AG08396 (cell line): Measurements from ENCODE around the gene ITGA7.

Experiments used
- DNase-seq: peaks from one replicate; pipeline ENCODE4 v3.0.0; 2012; ENCODE audit warnings: low spot score, mixed read lengths

ITGA7 gene

GRCh38 chr12:55707841-55708694, at the start of gene ITGA7:
TSS of gene ITGA7 (minus strand) at chr12:55707904. CDS start at chr12:55707682, 222 bp downstream.
- DNase-seq: peak; percentile 85

GRCh38 chr12:55755246-55755645, 47.5 kb upstream of the ITGA7 start:
- DNase-seq: no peak

GRCh38 chr12:55748230-55748993, 40.7 kb upstream of the ITGA7 start:
- no peak for DNase-seq

- DNase-seq: no peak
Measured at GRCh38 chr12:55746913-55747231, 39.2 kb upstream of the ITGA7 start.

GRCh38 chr12:55746174-55746912, 38.6 kb upstream of the ITGA7 start:
- no peak for DNase-seq

- DNase-seq: no peak
Measured at GRCh38 chr12:55745361-55746173, 37.9 kb upstream of the ITGA7 start.

- no peak for DNase-seq
Measured at GRCh38 chr12:55744340-55745030, 36.8 kb upstream of the ITGA7 start.

GRCh38 chr12:55743406-55744339, 36.0 kb upstream of the ITGA7 start:
- DNase-seq: peak; percentile 74

- peak; percentile 92 for DNase-seq
Measured at GRCh38 chr12:55742719-55743405, 35.2 kb upstream of the ITGA7 start, which contains the start of gene GDF11. TSS of gene GDF11 (plus strand) at chr12:55743122. CDS start at chr12:55743317, 195 bp downstream.

GRCh38 chr12:55741931-55742680, 34.4 kb upstream of the ITGA7 start:
- no peak for DNase-seq

GRCh38 chr12:55739025-55739378, 31.3 kb upstream of the ITGA7 start:
- no peak for DNase-seq

- peak; percentile 78 for DNase-seq
Measured at GRCh38 chr12:55738123-55739024, 30.7 kb upstream of the ITGA7 start.

GRCh38 chr12:55737581-55738122, 29.9 kb upstream of the ITGA7 start:
- no peak for DNase-seq

GRCh38 chr12:55736780-55737580, 29.3 kb upstream of the ITGA7 start:
- DNase-seq: peak; percentile 70

GRCh38 chr12:55736076-55736475, 28.4 kb upstream of the ITGA7 start:
- DNase-seq: no peak

GRCh38 chr12:55734595-55734994, 26.9 kb upstream of the ITGA7 start:
- no peak for DNase-seq
